Uterus (tissue), 4 donors: ENCODE data around the gene AKNA. TPM values are rescaled to one million over a fixed set of nuclear protein-coding genes. Genes with fewer than 3 reads are reported as not detected.

Experiments used
- DNase-seq, 2 donors: peaks; one replicate each; pipeline ENCODE4 v3.0.0-alpha.2; 2019 to 2020
- H3K27ac ChIP-seq, 2 donors: fragments of 200-600 bp; sonication (generic); 1 replicate in 1 of 2; 2 replicates in 1 of 2; pipeline ENCODE4 v1.5.1; 2016 to 2018
- H3K27me3 ChIP-seq, 2 donors: fragments of 200-600 bp; sonication (generic); one replicate each; pipeline ENCODE4 v1.5.1; 2018 to 2019; ENCODE audit warnings: control low read depth in 1 of 2
- H3K36me3 ChIP-seq, 2 donors: fragments of 200-600 bp; sonication (generic); one replicate each; pipeline ENCODE4 v1.5.1; 2019; ENCODE audit warnings: control low read depth in 1 of 2
- H3K4me1 ChIP-seq, 2 donors: fragments of 200-600 bp; sonication (generic); one replicate each; pipeline ENCODE4 v1.5.1; 2018 to 2019; ENCODE audit warnings: control low read depth in 1 of 2
- H3K4me3 ChIP-seq, 2 donors: fragments of 200-600 bp; sonication (generic); 1 replicate in 1 of 2; 2 replicates in 1 of 2; pipeline ENCODE4 v1.5.1; 2018 to 2019; ENCODE audit warnings: mild to moderate bottlenecking in 1 of 2
- H3K9me3 ChIP-seq, 2 donors: fragments of 200-600 bp; sonication (generic); one replicate each; pipeline ENCODE4 v1.5.1; 2019; ENCODE audit warnings: control low read depth in 1 of 2
- POLR2A ChIP-seq, 2 donors: fragments of 450-650 bp; IDR thresholded peaks; one replicate each; pipeline ENCODE4 v1.6.1; 2016; ENCODE audit warnings: antibody characterized with exemption in 2 of 2, mild to moderate bottlenecking in 1 of 2, moderate library complexity in 1 of 2
- intact Hi-C: fragments of 100-400 bp; cut with DNase I; formaldehyde crosslinking; loops from one replicate; pipeline ENCODE4 v1.15.1; 2023; ENCODE audit warnings: low total_unique reads
- total RNA-seq, 4 donors: library from RNA; depleted of rRNA in 3 of 4; stranded (reverse); fragments of >200 nt in 3 of 4; gene quantifications; one replicate each; pipeline versions ENCODE4 v1.1.0 to v1.2.4, GENCODE V29; 2014 to 2023
- TF ChIP-seq, protein P1 (sequence below), 4 experiments: fragments of 200-600 bp in 2 of 4; fragments of 450-650 bp in 2 of 4; sonication (generic) in 2 of 4; IDR thresholded peaks; one replicate each; pipeline ENCODE4 v1.5.1; 2016 to 2019; ENCODE audit warnings: antibody characterized with exemption in 4 of 4, mild to moderate bottlenecking in 2 of 4, moderate library complexity in 1 of 4
- donor health status: DM: yes; HTN: yes; CAD: no.

Gene AKNA
- total RNA-seq, 4 donors from 2014 or later = 24.1 to 123 (median 34.3) TPM

DNA sequence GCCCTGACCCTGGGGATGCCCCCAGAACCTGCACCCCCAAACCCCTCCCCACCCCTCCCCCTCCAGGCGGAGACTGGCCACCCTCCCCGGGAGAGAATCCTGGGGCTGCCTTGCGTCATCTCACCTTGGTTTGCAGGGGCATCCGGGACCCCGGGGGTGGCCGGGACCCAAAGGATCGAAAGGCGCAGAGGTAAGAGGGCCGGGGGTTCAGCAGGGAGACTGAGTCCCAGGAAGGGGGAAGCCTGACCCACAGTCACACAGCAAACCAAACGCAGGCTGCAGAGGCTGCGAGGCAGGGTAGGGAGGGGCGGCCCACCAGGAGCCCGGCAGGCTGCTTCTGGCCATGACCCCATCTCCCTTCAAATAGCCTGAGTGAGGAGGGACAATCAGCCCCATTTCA is 98.7 kb downstream of the AKNA start:
- peak in 1 of 2 donors; percentile 10 for DNase-seq
- no peak overlapping the region for H3K4me3 ChIP-seq
- intact Hi-C loops = no loop called here
- no peaks in the 10 kb centered on the region for H3K4me1 ChIP-seq
- H3K9me3 ChIP-seq = no peaks in the 10 kb centered on the region
- no peaks in the 10 kb centered on the region for H3K36me3 ChIP-seq
- H3K27ac ChIP-seq = no peak overlapping the region
- H3K27me3 ChIP-seq = no peaks in the 10 kb centered on the region
- TF ChIP-seq, protein P1, sequence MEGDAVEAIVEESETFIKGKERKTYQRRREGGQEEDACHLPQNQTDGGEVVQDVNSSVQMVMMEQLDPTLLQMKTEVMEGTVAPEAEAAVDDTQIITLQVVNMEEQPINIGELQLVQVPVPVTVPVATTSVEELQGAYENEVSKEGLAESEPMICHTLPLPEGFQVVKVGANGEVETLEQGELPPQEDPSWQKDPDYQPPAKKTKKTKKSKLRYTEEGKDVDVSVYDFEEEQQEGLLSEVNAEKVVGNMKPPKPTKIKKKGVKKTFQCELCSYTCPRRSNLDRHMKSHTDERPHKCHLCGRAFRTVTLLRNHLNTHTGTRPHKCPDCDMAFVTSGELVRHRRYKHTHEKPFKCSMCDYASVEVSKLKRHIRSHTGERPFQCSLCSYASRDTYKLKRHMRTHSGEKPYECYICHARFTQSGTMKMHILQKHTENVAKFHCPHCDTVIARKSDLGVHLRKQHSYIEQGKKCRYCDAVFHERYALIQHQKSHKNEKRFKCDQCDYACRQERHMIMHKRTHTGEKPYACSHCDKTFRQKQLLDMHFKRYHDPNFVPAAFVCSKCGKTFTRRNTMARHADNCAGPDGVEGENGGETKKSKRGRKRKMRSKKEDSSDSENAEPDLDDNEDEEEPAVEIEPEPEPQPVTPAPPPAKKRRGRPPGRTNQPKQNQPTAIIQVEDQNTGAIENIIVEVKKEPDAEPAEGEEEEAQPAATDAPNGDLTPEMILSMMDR (IDR thresholded peaks at IDR 0.05) = no peak
- no peak for TF ChIP-seq POLR2A (IDR thresholded peaks at IDR 0.05)

DNA sequence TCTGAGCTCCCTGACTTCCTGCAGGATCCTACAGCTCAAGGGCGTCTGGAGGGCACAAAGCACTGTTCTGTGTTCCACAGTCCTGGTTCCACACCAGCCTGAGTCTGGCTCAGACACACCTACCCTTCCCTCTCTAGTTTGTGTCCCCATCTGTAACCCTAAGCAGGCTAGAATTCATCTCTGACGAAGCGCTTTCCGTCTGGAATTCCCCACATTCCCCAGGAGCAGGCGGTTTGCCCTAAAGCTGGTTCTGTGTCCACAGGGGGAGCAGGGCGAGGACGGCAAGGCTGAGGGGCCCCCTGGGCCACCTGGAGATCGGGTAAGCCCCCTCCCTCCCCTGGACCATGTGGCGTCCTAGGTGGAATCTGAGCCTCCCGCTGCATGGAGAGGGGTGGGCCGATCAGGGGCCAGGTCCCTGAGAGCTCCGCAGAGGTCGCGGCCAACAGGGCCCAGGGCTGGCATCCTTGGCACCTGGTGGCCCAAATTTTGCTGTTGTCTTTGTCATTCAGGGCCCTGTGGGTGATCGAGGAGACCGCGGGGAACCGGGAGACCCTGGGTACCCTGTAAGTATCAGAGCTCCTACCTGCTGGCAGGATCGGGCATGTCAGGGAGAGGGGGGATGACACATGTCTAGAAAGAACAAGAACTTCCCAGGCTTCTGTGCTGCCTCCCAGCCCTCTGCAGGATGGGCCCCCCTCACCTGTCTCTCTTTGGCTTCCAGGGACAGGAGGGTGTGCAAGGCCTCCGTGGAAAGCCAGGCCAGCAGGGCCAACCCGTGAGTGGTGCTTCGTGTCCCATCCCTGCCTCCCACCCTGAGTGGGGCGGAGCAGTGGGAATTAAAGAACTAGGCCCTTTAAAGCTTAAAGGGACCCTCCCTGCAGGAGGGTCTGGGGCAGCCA is 99.3 kb downstream of the AKNA start:
- TF ChIP-seq, protein P1 (IDR thresholded peaks at IDR 0.05) = no peak
- no peak for TF ChIP-seq POLR2A (IDR thresholded peaks at IDR 0.05)
- H3K4me3 ChIP-seq = no peak overlapping the region
- peak; percentile 11 to 15 for DNase-seq
- H3K27ac ChIP-seq = no peak overlapping the region
- H3K9me3 ChIP-seq = no peaks in the 10 kb centered on the region
- H3K27me3 ChIP-seq = no peaks in the 10 kb centered on the region
- no peaks in the 10 kb centered on the region for H3K36me3 ChIP-seq
- H3K4me1 ChIP-seq = no peaks in the 10 kb centered on the region
- intact Hi-C loops = no loop called here

DNA sequence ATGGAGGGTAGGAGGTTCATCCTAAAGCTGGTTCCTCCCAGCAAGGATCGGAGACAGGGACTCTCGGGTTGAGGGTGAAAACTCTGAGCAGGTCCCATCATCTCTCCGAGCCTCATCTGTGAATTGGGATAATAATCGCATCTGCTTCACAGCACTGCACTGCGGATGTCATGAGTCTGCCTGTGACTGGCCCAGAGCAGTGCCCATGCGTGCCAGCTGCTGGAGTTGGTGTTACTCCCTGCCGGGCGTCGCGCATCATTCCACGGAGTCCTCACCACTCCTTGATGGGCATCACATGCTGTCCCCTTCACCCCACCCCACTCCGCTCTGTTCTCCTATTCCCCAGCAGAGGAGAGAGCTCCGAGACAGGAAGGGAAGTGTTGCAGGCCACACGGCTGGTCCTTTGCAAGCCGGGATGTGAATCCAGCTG is 100.0 kb downstream of the AKNA start:
- intact Hi-C loops = no loop called here
- no peaks in the 10 kb centered on the region for H3K4me1 ChIP-seq
- no peak overlapping the region for H3K27ac ChIP-seq
- peak; percentile 8 to 14 for DNase-seq
- H3K9me3 ChIP-seq = no peaks in the 10 kb centered on the region
- TF ChIP-seq POLR2A (IDR thresholded peaks at IDR 0.05) = no peak
- TF ChIP-seq, protein P1 (IDR thresholded peaks at IDR 0.05) = no peak
- H3K27me3 ChIP-seq = no peaks in the 10 kb centered on the region
- H3K36me3 ChIP-seq = no peaks in the 10 kb centered on the region
- H3K4me3 ChIP-seq = no peak overlapping the region

DNA sequence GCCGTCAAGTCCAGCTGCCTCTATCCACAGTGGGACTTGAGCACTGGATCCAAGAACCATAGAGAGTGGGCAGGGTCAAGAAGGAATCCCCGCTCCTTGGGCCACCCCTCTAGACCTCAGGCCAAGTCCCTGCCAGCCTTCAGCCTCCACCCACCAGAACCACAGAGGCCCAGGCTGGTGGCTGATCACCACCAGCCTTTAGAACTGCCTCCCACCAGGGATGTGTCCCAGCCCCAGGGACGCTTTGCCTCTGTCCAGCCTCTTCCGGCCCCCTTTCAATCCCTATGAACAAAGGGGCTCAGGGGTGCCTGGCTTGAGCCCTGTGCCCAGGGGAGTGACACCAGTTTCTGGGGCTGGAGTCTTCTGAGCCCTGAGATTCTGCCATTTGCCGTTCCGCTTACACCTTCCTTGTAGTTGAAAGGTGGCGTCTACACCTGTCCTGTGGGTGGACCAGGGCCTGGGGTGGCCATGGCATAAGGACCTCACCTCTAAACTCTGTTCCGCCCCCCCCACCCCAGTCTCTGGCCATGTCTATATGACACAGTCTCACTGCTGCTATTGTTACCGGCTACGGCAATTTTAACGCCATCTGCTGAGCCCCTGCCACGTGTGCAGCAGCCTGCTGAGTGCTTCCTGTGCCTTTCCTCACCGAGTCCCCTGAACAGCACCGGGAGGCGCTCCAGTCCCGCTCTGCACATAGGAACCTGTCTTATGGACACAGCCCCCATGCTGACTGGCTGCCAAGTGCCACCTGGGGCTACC is 100.6 kb downstream of the AKNA start:
- Histone ChIP-seq H3K9me3 (no peaks in the 10 kb centered on the region), H3K4me1 (no peaks in the 10 kb centered on the region), H3K4me3 (no peak overlapping the region), H3K36me3 (no peaks in the 10 kb centered on the region), H3K27ac (no peak overlapping the region), H3K27me3 (no peaks in the 10 kb centered on the region)
- DNase-seq = peak; percentile 15 to 16
- TF ChIP-seq POLR2A (IDR thresholded peaks at IDR 0.05) = no peak
- TF ChIP-seq, protein P1 (IDR thresholded peaks at IDR 0.05) = no peak
- intact Hi-C loops = no loop called here
